ACC112 (cell line): ENCODE results near the gene GGTLC1.
"Not testable (repeated sequence)": the region's sequence is repeated elsewhere in the genome, so short reads cannot be mapped to it uniquely, and the experiment has no call there.

Experiments used
- H2AFZ ChIP-seq: fragments of 200-600 bp; sonication (generic); one replicate; pipeline ENCODE4 v1.6.0; 2017; ENCODE audit warnings: antibody characterized with exemption, low read length; ENCODE audit not compliant: unreplicated experiment
- H3K27ac ChIP-seq: fragments of 200-600 bp; sonication (generic); 2 replicates; pipeline ENCODE4 v1.5.1; 2014; ENCODE audit warnings: low read depth, mild to moderate bottlenecking, antibody characterized with exemption, low read length, moderate library complexity
- H3K27me3 ChIP-seq: fragments of 200-600 bp; sonication (generic); 2 replicates; pipeline ENCODE4 v1.6.1; 2014; ENCODE audit warnings: mild to moderate bottlenecking, antibody characterized with exemption, low read length, moderate library complexity, mixed read lengths; ENCODE audit not compliant: insufficient read depth
- H3K36me3 ChIP-seq: fragments of 200-600 bp; sonication (generic); 2 replicates; pipeline ENCODE4 v1.6.1; 2016; ENCODE audit warnings: mild to moderate bottlenecking, antibody characterized with exemption, low read length, moderate library complexity, mixed read lengths; ENCODE audit not compliant: insufficient read depth
- H3K4me1 ChIP-seq: fragments of 200-600 bp; sonication (generic); one replicate; pipeline ENCODE4 v1.6.1; 2016; ENCODE audit warnings: low read length, mixed read lengths; ENCODE audit not compliant: insufficient read depth, unreplicated experiment, control insufficient read depth
- H3K4me3 ChIP-seq: fragments of 200-600 bp; sonication (generic); 2 replicates; pipeline ENCODE4 v1.5.1; 2014; ENCODE audit warnings: mild to moderate bottlenecking, low read depth, low read length
- H3K79me2 ChIP-seq: fragments of 200-600 bp; sonication (generic); one replicate; pipeline ENCODE4 v1.6.0; 2016; ENCODE audit warnings: low read length; ENCODE audit not compliant: control insufficient read depth, unreplicated experiment, insufficient read depth

Gene GGTLC1

DNA sequence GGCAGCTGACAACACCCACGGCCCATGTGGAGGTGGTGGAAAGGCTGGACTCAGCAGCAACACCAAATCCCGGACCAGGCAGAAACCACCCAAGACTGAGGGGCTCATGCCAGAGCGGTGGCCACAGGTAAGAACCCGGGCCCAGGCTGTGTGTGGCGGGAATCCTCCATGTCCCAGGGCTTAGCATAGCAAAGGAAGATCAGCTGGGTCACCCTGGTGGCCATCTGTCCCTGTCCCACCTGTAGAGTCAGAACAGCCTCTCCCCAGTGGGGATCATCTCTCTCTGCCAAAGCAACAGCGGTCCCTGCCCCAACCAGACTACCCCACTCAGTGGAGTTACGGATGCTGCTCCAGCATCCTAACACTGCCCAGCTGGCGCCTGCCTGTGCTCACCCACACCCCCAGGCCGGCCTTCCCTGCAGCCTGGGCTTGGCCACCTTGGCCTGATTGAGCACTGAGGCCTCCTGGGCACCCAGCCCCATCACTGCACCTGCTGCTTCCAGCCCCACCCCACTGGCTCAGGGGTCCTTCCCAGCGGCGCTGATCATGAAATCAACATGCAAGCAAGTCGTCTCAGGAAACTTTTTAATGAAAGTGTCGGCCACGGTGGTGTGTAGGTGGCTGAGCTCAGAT lies 5.5 kb upstream of the GGTLC1 start:
- H3K27ac ChIP-seq, H2AFZ ChIP-seq, H3K4me1 ChIP-seq, H3K36me3 ChIP-seq, H3K79me2 ChIP-seq, H3K4me3 ChIP-seq: not testable (repeated sequence)
- H3K27me3 ChIP-seq = peaks cover 19% of the 10 kb centered on the region

DNA sequence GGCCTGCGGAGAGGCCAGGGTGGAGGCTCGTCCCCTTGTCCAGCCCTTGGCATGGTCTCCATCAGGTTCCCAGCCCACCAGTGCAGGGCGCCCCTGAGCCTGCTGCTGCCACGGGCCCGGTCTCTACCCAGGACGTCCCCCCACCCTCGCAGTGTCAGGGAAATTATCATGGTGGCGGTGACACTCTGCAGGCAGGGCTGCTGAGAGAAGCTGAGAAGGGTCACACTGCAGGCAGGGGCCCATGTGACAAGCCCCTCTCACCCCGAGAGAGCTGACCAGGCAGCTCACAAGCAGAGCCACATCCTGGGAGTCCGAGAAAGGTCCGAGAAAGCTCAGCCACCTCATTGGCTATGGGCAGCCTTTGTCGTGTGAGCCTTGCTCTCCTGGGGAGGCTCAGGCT lies 4.9 kb upstream of the GGTLC1 start:
- not testable (repeated sequence) for H2AFZ ChIP-seq, H3K4me3 ChIP-seq, H3K27ac ChIP-seq, H3K4me1 ChIP-seq, H3K79me2 ChIP-seq, H3K36me3 ChIP-seq
- peaks cover 12% of the 10 kb centered on the region for H3K27me3 ChIP-seq

DNA sequence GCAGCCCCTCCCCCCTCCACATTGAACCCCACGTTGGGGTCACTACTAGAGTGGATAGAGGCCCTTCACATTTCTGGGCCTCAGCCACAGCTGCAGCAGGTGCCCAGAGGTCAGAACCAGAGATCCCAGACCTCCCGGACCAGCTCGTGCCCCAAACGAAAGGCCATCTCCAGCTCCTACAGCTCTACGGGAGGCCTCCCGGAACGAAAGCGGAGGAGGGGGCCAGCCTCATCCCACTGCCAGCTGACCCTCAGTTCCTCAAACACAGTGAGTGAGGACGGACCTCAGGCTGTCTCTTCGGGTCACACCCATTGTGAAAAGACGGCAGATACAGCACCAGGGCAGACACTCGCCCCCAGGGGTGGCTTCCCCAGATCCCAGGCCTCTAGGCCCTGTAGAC lies 1.7 kb upstream of the GGTLC1 start:
- not testable (repeated sequence) for H3K36me3 ChIP-seq, H3K4me3 ChIP-seq, H3K79me2 ChIP-seq

DNA sequence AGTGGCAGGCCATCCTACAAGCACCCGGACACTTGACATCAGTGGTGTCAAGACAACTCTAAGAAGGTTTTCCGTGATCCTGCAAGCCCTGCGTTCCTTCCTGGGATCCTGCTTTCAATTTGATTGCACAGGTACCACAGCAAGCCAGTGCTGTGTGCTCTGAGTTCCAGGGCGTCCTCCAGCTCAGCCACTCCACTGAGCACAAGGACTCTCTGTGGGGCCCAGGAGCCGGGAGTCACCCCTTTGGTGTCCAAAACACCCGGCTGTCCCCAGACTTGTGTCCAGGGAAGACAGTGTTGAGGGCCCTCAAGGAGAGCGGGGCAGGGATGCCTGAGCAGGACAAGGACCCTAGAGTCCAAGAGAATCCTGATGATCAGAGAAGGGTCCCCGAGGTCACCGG lies 387 bp upstream of the GGTLC1 start:
- H3K79me2 ChIP-seq, H2AFZ ChIP-seq, H3K4me1 ChIP-seq, H3K27ac ChIP-seq, H3K27me3 ChIP-seq, H3K4me3 ChIP-seq, H3K36me3 ChIP-seq: not testable (repeated sequence)

More for the DNA sequence above, 1.7 kb upstream of the GGTLC1 start:
- H3K4me1 ChIP-seq, H3K27ac ChIP-seq, H3K27me3 ChIP-seq, H2AFZ ChIP-seq: not testable (repeated sequence)

DNA sequence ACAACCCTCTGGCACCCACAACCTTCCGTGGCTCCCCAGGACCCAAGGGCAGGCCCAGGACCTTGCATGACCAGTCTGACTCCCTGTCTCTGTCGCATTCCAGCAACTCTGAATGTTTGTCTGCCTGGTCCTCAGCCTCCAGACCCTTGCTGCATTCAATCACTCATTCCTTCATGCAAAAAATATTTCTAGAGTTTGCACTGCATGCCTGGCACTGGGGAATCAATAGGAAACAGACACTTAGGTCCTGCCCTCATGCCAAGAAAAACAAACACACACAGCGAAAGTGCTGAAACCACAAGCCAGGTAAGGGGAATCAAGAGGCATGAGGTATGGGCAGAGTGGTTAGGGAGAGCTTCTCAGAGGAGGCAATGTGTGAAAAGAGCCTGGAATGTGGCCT lies 1.9 kb downstream of the GGTLC1 start:
- not testable (repeated sequence) for H3K27ac ChIP-seq, H3K4me3 ChIP-seq, H3K4me1 ChIP-seq, H3K79me2 ChIP-seq, H3K36me3 ChIP-seq, H3K27me3 ChIP-seq, H2AFZ ChIP-seq

DNA sequence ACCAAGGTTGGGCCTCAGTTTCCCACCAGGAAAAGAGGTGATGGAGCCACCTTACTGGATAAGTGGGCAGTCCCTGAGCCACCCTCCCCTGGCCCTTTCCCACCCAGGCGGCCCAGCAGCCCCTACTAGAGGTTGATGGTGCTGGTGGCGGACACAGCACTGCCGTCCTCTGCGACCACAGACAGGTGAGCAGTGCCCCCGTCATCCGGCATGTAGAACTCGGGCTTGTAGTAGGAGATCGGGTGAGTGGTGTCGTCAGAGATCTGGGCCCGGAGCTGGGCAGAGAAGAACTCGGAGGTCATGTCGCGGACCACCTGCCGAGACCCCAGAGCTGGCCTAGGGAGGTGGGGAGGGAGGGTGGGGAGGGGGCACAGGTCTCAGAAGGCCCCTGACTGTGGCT lies 2.3 kb downstream of the GGTLC1 start:
- H3K27me3 ChIP-seq, H3K27ac ChIP-seq, H3K4me3 ChIP-seq, H3K4me1 ChIP-seq, H2AFZ ChIP-seq, H3K79me2 ChIP-seq, H3K36me3 ChIP-seq: not testable (repeated sequence)

DNA sequence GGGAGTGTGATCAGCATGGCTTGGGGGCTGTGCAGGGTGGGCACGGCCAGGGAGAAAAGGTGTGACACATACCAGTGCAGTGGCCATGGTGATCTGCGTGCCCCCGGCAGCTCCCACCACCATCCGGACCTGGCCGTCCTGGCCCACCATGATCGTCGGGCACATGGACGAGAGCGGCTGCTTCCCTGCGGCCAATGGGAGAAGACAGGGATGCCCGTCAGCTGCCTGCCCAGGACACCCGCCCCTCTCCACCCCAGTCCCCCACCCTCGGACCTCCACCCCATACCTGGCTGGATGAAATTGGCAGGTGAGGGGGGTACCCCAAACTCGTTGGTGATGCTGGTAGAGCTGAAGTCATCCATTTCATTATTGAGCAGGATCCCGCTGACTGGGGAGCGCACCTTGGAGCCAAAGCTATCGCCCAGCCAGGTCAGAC lies 2.8 kb downstream of the GGTLC1 start:
- not testable (repeated sequence) for H3K4me3 ChIP-seq, H3K4me1 ChIP-seq, H3K36me3 ChIP-seq, H3K27ac ChIP-seq, H3K79me2 ChIP-seq, H2AFZ ChIP-seq, H3K27me3 ChIP-seq

DNA sequence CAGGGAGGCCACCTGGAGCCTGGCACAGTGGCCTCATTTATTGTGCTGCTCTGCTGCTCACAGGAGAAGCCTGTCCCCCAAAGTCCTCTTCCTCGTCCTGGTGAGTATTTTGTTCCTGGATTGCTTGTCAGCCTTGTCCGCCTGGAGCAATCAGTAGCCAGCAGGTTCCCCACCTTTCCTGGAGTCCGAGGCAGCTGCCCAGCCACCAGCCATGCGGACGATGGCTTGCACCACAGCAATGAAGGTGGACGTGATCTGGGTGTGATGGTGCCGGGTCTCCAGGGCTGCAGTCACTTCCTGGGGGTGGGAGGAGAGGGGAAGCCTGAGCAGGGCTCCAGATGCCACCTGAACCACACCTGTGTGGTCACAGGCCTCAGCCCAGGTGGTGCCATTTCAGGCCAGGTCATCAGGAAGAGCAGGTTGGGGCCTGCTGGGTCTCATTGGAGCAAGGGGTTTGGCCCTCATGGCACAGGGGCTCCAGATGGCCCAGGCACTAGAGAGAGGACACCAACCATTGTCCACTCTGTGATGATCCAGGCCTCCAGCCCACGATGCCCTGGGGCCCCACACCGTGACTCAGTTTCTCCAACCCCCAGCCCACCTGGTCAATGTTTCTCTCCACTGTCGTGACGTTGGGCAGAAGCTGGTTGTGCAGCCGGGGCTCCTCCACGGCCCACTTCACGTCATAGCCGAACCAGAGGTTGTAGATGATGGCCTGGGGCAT lies 3.4 kb downstream of the GGTLC1 start:
- H3K27ac ChIP-seq, H3K4me3 ChIP-seq, H2AFZ ChIP-seq, H3K36me3 ChIP-seq, H3K27me3 ChIP-seq, H3K4me1 ChIP-seq, H3K79me2 ChIP-seq: not testable (repeated sequence)

DNA sequence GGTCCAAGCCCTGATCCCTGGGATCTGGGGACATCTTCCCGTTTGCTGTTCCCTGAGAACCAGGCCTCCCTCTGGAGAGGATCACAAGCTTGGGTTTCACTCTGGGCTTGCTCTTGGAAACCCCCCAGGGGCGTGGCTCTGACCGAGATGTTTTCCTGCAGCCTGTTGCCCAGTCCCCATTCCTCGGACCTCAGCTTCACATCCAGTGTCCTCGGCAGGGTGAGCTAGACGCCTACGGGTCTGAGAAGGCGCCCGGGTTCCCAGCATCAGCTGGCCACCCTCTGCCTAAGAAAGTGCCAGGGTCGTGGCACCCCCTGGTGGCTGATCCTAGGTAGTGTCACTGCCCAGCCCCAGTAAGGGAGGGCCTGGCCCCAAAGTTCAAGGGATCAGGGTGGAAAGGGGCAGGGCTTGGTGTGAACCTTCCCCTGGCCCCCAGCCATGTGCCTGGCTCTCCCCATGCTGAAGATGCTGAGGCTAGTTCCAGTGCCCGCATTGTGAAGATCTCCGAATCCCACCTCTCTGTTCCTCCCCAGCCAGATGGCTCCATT lies 4.0 kb downstream of the GGTLC1 start:
- not testable (repeated sequence) for H3K27me3 ChIP-seq, H3K4me1 ChIP-seq, H3K4me3 ChIP-seq, H3K27ac ChIP-seq, H3K36me3 ChIP-seq, H3K79me2 ChIP-seq, H2AFZ ChIP-seq

DNA sequence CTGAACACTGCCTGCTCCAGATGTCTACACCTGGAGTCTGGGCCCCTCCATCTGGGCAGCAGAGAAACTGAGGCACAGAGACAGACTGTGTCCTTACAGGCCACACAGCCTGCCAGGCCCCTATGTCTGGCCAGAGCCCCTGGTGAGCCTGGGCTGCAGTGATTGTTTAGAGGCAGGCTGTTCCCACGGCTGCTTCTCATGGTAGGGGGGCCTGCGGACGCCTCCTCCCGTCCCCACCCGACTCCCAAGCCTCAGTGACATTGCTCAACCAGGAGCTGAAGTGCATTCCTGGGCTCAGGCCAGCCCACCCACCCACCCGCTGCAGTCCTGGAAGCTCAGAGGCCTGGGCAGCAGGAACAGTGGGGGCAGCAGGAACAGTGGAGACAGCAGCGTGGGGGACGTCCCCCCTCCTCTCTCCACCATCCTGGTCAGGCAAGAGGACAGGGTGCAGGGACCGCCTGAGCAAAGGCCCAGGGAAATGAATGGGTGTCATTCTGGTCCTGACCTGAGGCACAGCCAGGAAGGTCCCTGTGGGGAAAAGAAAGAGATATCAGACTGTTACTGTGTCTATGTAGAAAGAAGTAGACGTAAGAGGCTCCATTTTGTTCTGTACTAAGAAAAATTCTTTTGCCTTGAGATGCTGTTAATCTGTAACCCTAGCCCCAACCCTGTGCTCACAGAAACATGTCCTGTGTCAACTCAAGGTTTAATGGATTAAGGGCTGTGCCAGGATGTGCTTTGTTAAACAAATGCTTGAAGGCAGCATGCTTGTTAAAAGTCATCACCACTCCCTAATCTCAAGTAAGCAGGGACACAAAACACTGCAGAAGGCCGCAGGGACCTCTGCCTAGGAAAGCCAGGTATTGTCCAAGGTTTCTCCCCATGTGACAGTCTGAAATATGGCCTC lies 6.2 kb downstream of the GGTLC1 start:
- H2AFZ ChIP-seq, H3K27ac ChIP-seq, H3K79me2 ChIP-seq, H3K27me3 ChIP-seq, H3K4me3 ChIP-seq, H3K4me1 ChIP-seq, H3K36me3 ChIP-seq: not testable (repeated sequence)
